Mucosa of gallbladder (tissue), 1 donor: Measurements from ENCODE around the gene JMJD7. TPM values are rescaled to one million over a fixed set of nuclear protein-coding genes. Genes with fewer than 3 reads are reported as not detected.

Source experiments
- DNase-seq: peaks from one replicate; pipeline ENCODE4 v3.0.0-alpha.2; 2020; ENCODE audit warnings: low spot score
- total RNA-seq: library from RNA; stranded (reverse); gene quantifications from one replicate; pipeline ENCODE4 v1.2.1, GENCODE V29; 2021
- donor health status: DM: no; HTN: no; CAD: no.

JMJD7 gene
- total RNA-seq, 1 donor from 2014 or later: 21.0 TPM

- DNase-seq: no peak
Observed at GRCh38 chr15:41842229-41842628, 14.3 kb downstream of the JMJD7 start.

GRCh38 chr15:41843571-41843970, 15.7 kb downstream of the JMJD7 start:
- DNase-seq: no peak

- DNase-seq: no peak
Observed at GRCh38 chr15:41844814-41845213, 16.9 kb downstream of the JMJD7 start.

- DNase-seq: no peak
Observed at GRCh38 chr15:41847206-41847605, 19.3 kb downstream of the JMJD7 start.

- DNase-seq: no peak
Observed at GRCh38 chr15:41847981-41848380, 20.1 kb downstream of the JMJD7 start.

GRCh38 chr15:41848631-41849030, 20.7 kb downstream of the JMJD7 start:
- DNase-seq: no peak

- DNase-seq: no peak
Observed at GRCh38 chr15:41849204-41849603, 21.3 kb downstream of the JMJD7 start.

GRCh38 chr15:41849861-41850260, 22.0 kb downstream of the JMJD7 start:
- no peak for DNase-seq

GRCh38 chr15:41850482-41851166, 22.7 kb downstream of the JMJD7 start:
- no peak for DNase-seq

- no peak for DNase-seq
Observed at GRCh38 chr15:41851167-41851523, 23.3 kb downstream of the JMJD7 start.

GRCh38 chr15:41851755-41852370, 24.0 kb downstream of the JMJD7 start:
- DNase-seq: no peak

- no peak for DNase-seq
Observed at GRCh38 chr15:41852736-41853590, 25.1 kb downstream of the JMJD7 start.

GRCh38 chr15:41853831-41854230, 25.9 kb downstream of the JMJD7 start:
- DNase-seq: no peak

GRCh38 chr15:41854443-41854842, 26.6 kb downstream of the JMJD7 start:
- no peak for DNase-seq

GRCh38 chr15:41855261-41855961, 27.5 kb downstream of the JMJD7 start:
- DNase-seq: no peak

- DNase-seq: no peak
Observed at GRCh38 chr15:41856262-41856661, 28.4 kb downstream of the JMJD7 start.

- DNase-seq: no peak
Observed at GRCh38 chr15:41856716-41857115, 28.8 kb downstream of the JMJD7 start.

GRCh38 chr15:41857316-41857715, 29.4 kb downstream of the JMJD7 start:
- DNase-seq: no peak

- no peak for DNase-seq
Observed at GRCh38 chr15:41858756-41859155, 30.9 kb downstream of the JMJD7 start.

GRCh38 chr15:41860049-41860828, 32.3 kb downstream of the JMJD7 start:
- DNase-seq: no peak

GRCh38 chr15:41861736-41862356, 34.0 kb downstream of the JMJD7 start:
- DNase-seq: no peak
